ENCODE data around the gene ASCL2. TPM values are rescaled to one million over a fixed set of nuclear protein-coding genes. Genes with fewer than 3 reads are reported as not detected.
"Not testable (repeated sequence)": the region's sequence is repeated elsewhere in the genome, so short reads cannot be mapped to it uniquely, and the experiment has no call there.

The ASCL2 gene
- total and polyA plus RNA-seq, 2 donors = 1.6 to 2.5 TPM

DNA sequence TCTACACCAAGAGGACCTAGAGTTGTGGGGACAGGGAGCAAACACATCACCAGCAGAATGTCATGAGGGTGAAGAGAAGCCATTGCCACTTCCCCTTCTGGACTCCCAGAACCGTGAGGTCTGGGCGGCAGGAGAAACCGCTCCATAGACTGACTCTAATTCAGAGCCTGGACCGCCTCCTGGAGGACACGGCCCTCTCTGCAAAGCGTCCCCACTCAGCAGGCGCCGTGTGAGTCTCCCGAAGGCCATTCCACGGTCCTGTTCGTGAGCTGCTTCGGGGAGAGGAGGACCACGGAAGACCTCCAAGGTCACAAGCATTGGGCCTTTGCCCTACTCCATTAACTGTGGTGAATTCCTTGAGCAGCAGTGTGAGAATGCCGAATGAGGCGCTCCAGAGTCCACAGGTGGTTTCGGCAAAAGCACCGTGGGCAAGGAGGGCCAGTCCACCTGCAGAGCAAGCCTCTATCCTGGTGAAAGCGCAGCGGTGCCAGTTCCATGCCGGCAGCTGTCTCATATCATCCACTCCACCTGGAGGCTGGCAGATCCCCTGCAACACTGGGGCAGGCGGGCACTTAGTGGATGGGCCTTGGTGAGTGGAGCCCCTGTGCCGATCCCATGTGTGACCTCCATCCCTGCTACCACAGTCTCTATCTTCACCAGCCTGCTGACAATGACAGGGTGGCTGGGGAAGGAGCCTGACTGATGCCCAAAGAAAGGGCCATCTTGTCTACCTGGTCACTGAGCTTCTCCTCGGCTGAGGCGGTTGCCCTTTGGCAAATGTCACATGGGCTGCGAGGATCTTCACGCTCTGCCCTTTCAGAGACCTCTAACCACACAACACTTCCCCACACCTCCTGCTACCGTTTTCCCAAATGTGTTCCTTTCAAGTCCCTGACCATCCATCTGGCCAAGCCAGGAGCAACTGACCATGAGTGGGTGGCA lies 23.9 kb upstream of the ASCL2 start:
- no peak overlapping the region for H3K27ac ChIP-seq (ENCODE audit: low read depth in 1 of 2, low read length in 1 of 2)
- no peaks in the 10 kb centered on the region for H3K9me3 ChIP-seq (ENCODE audit: control insufficient read depth in 2 of 2, insufficient read depth in 1 of 2, low read length in 1 of 2)
- WGBS = 80% methylated on average over 27 of the region's 27 CpGs
- H3K4me1 ChIP-seq (ENCODE audit: control insufficient read depth in 2 of 2, insufficient read depth in 2 of 2, low read length in 2 of 2) = peaks cover 0 to 4% of the 10 kb centered on the region in 2 donors
- H3K27me3 ChIP-seq (ENCODE audit: control insufficient read depth in 2 of 2, insufficient read depth in 1 of 2, low read length in 1 of 2) = peaks cover 0 to 12% of the 10 kb centered on the region in 2 donors
- H3K36me3 ChIP-seq (ENCODE audit: control insufficient read depth in 2 of 2, insufficient read depth in 2 of 2, low read length in 1 of 2) = peaks cover 0 to 7% of the 10 kb centered on the region in 2 donors
- no peak overlapping the region for H3K4me3 ChIP-seq (ENCODE audit: low read length in 2 of 2)
- no peak for DNase-seq (ENCODE audit: low read depth in 6 of 9, low spot score in 9 of 9)

DNA sequence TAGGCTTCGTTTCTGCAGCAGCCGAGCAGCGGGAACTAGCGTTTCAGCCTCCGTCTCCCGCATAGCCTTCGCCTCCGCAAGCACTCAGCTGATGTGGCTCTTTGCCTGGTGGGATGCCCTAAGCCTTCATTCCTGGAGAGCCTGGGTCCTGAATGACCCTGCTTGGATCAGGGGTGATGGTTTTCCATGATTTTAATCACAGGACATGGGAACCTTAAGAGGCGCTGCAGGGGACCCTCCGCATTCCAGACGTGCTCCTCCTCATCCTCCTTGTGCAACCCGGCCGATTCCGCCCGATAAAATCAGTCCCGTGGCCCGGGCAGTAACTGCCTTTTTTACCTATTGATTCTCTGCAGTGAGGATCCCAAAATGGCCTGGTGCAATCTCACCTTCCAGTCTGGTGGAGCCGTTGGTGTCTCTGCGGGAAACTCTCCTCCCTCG lies 23.2 kb upstream of the ASCL2 start:
- Histone ChIP-seq H3K27me3 (ENCODE audit: control insufficient read depth in 2 of 2, insufficient read depth in 1 of 2, low read length in 1 of 2) (peaks cover 0 to 12% of the 10 kb centered on the region in 2 donors), H3K4me3 (ENCODE audit: low read length in 2 of 2) (no peak overlapping the region), H3K4me1 (ENCODE audit: control insufficient read depth in 2 of 2, insufficient read depth in 2 of 2, low read length in 2 of 2) (no peaks in the 10 kb centered on the region), H3K27ac (ENCODE audit: low read depth in 1 of 2, low read length in 1 of 2) (no peak overlapping the region), H3K36me3 (ENCODE audit: control insufficient read depth in 2 of 2, insufficient read depth in 2 of 2, low read length in 1 of 2) (peaks cover 0 to 7% of the 10 kb centered on the region in 2 donors), H3K9me3 (ENCODE audit: control insufficient read depth in 2 of 2, insufficient read depth in 1 of 2, low read length in 1 of 2) (no peaks in the 10 kb centered on the region)
- WGBS = 79% methylated on average over 20 of the region's 20 CpGs
- no peak for DNase-seq (ENCODE audit: low read depth in 6 of 9, low spot score in 9 of 9)

DNA sequence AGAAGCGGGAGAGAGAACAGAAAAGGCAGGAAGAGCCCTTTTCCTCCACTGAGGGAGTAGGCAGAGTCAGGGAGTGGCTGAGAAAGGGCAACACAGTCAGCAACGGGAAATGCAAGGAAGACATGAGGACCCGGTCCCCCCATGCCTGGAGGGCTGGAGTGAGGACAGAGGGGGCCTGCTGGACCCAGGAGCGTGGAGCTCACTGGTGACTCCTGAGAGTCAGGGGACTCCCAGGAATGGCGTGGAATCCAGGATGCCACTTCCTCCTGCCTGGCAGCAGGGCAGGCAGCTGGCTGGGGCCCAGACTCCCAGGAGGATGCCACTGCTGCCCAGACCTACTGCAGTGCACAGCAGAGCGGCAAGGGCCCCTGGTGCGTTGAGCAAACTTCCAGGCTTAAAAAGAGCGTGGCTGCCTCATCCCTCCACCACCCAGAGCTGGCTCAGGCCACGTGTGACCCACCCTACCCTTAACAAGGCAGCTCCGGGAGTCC lies 20.0 kb upstream of the ASCL2 start:
- Histone ChIP-seq H3K4me3 (ENCODE audit: low read length in 2 of 2) (no peak overlapping the region), H3K27ac (ENCODE audit: low read depth in 1 of 2, low read length in 1 of 2) (no peak overlapping the region), H3K36me3 (ENCODE audit: control insufficient read depth in 2 of 2, insufficient read depth in 2 of 2, low read length in 1 of 2) (no peaks in the 10 kb centered on the region), H3K9me3 (ENCODE audit: control insufficient read depth in 2 of 2, insufficient read depth in 1 of 2, low read length in 1 of 2) (no peaks in the 10 kb centered on the region), H3K4me1 (ENCODE audit: control insufficient read depth in 2 of 2, insufficient read depth in 2 of 2, low read length in 2 of 2) (peaks cover 0 to 4% of the 10 kb centered on the region in 2 donors), H3K27me3 (ENCODE audit: control insufficient read depth in 2 of 2, insufficient read depth in 1 of 2, low read length in 1 of 2) (peaks cover 0 to 12% of the 10 kb centered on the region in 2 donors)
- 86% methylated on average over 10 of the region's 10 CpGs for WGBS
- DNase-seq (ENCODE audit: low read depth in 6 of 9, low spot score in 9 of 9) = no peak

DNA sequence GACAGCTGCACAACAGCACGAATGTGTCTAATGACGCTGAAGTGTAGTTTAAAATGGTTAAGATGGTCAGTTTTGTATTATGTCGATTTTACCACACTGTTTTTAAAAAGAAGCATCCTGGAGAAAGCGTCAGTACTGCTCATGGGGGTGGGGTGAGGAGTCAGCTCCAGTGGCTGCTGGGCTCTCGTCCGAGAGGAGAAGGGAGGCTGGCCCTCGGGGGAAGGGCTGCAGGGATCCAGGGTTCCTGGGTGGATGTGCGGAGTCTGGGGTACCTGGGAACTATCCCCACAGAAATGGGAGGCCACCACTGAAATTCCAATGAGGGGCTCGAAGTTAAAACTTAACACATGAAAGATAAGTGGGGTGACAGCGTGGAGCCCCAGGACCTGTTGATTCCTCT lies 19.5 kb upstream of the ASCL2 start:
- 94% methylated on average over 10 of the region's 10 CpGs for WGBS
- H3K36me3 ChIP-seq (ENCODE audit: control insufficient read depth in 2 of 2, insufficient read depth in 2 of 2, low read length in 1 of 2) = no peaks in the 10 kb centered on the region
- H3K9me3 ChIP-seq (ENCODE audit: control insufficient read depth in 2 of 2, insufficient read depth in 1 of 2, low read length in 1 of 2) = no peaks in the 10 kb centered on the region
- H3K4me1 ChIP-seq (ENCODE audit: control insufficient read depth in 2 of 2, insufficient read depth in 2 of 2, low read length in 2 of 2) = peaks cover 0 to 4% of the 10 kb centered on the region in 2 donors
- no peak for DNase-seq (ENCODE audit: low read depth in 6 of 9, low spot score in 9 of 9)
- H3K4me3 ChIP-seq (ENCODE audit: low read length in 2 of 2) = no peak overlapping the region
- H3K27me3 ChIP-seq (ENCODE audit: control insufficient read depth in 2 of 2, insufficient read depth in 1 of 2, low read length in 1 of 2) = peaks cover 0 to 12% of the 10 kb centered on the region in 2 donors
- no peak overlapping the region for H3K27ac ChIP-seq (ENCODE audit: low read depth in 1 of 2, low read length in 1 of 2)

DNA sequence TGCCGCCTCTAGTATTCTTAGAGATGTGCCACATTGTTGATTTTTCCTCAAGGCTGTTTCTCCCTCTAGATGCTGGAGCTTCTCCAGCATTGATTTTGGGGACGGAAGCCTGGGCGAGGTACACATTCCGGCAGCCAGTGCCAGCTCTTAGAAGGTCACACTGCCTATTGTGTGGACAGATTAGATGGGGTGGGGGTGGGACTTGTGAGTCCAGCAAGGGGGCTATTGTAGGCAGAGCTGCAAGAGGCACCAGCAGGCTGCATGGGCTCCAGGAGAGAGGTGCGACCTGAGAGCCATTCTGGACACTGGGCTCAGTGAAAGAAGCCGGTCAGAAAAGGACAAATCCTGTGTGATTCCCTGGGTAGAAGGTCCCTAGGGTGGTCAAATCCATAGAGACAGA lies 19.0 kb upstream of the ASCL2 start:
- Histone ChIP-seq H3K4me3 (ENCODE audit: low read length in 2 of 2) (no peak overlapping the region), H3K9me3 (ENCODE audit: control insufficient read depth in 2 of 2, insufficient read depth in 1 of 2, low read length in 1 of 2) (no peaks in the 10 kb centered on the region), H3K4me1 (ENCODE audit: control insufficient read depth in 2 of 2, insufficient read depth in 2 of 2, low read length in 2 of 2) (peaks cover 0 to 4% of the 10 kb centered on the region in 2 donors), H3K36me3 (ENCODE audit: control insufficient read depth in 2 of 2, insufficient read depth in 2 of 2, low read length in 1 of 2) (no peaks in the 10 kb centered on the region), H3K27ac (ENCODE audit: low read depth in 1 of 2, low read length in 1 of 2) (no peak overlapping the region), H3K27me3 (ENCODE audit: control insufficient read depth in 2 of 2, insufficient read depth in 1 of 2, low read length in 1 of 2) (peaks cover 0 to 11% of the 10 kb centered on the region in 2 donors)
- no peak for DNase-seq (ENCODE audit: low read depth in 6 of 9, low spot score in 9 of 9)
- 96% methylated on average over 6 of the region's 6 CpGs for WGBS

DNA sequence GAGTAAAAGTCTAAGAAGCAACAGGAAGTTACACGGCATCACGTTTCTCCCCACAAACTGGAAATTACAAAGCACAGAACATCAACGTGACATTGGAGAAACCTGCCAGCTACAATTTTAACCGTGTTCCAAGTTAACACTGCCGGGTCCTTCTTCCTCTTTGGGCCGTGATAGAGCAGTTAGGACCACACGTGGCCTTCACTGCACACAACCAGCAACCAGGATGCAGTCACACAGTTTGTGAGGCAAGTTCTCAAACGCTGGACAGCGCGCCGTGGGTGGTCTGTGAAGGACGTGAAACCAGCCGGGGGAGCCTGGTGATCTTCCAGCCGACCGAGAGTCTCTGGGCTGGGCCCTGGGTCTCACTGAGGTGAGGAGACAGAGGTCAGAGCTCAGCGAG lies 16.7 kb upstream of the ASCL2 start:
- Histone ChIP-seq H3K9me3 (ENCODE audit: control insufficient read depth in 2 of 2, insufficient read depth in 1 of 2, low read length in 1 of 2) (no peaks in the 10 kb centered on the region), H3K4me3 (ENCODE audit: low read length in 2 of 2) (no peak overlapping the region), H3K27me3 (ENCODE audit: control insufficient read depth in 2 of 2, insufficient read depth in 1 of 2, low read length in 1 of 2) (no peaks in the 10 kb centered on the region), H3K4me1 (ENCODE audit: control insufficient read depth in 2 of 2, insufficient read depth in 2 of 2, low read length in 2 of 2) (peaks cover 0 to 4% of the 10 kb centered on the region in 2 donors), H3K36me3 (ENCODE audit: control insufficient read depth in 2 of 2, insufficient read depth in 2 of 2, low read length in 1 of 2) (no peaks in the 10 kb centered on the region), H3K27ac (ENCODE audit: low read depth in 1 of 2, low read length in 1 of 2) (no peak overlapping the region)
- 67% methylated on average over 16 of the region's 16 CpGs for WGBS
- DNase-seq (ENCODE audit: low read depth in 6 of 9, low spot score in 9 of 9) = no peak

DNA sequence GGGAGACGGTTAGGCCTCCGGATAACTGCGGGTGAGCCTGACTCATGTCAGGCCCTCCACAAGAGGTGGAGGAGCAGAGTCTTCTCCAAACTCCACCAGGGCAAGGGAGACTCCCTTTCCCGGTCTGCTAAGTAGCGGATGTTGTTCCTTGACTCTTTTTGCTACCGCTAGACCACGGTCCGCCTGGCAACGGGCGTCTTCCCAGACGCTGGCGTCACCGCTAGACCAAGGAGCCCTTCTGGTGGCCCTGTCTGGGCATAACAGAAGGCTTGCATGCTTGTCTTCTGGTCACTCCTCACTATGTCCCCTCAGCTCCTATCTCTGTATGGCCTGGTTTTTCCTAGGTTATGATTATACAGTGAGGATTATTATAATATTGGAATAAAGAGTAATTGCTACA lies 16.0 kb upstream of the ASCL2 start:
- not testable (repeated sequence) for DNase-seq (ENCODE audit: low read depth in 6 of 9, low spot score in 9 of 9); H3K4me1 ChIP-seq (ENCODE audit: control insufficient read depth in 2 of 2, insufficient read depth in 2 of 2, low read length in 2 of 2); H3K9me3 ChIP-seq (ENCODE audit: control insufficient read depth in 2 of 2, insufficient read depth in 1 of 2, low read length in 1 of 2); H3K36me3 ChIP-seq (ENCODE audit: control insufficient read depth in 2 of 2, insufficient read depth in 2 of 2, low read length in 1 of 2); H3K27me3 ChIP-seq (ENCODE audit: control insufficient read depth in 2 of 2, insufficient read depth in 1 of 2, low read length in 1 of 2); H3K27ac ChIP-seq (ENCODE audit: low read depth in 1 of 2, low read length in 1 of 2); H3K4me3 ChIP-seq (ENCODE audit: low read length in 2 of 2)
- 92% methylated on average over 11 of the region's 13 CpGs for WGBS

DNA sequence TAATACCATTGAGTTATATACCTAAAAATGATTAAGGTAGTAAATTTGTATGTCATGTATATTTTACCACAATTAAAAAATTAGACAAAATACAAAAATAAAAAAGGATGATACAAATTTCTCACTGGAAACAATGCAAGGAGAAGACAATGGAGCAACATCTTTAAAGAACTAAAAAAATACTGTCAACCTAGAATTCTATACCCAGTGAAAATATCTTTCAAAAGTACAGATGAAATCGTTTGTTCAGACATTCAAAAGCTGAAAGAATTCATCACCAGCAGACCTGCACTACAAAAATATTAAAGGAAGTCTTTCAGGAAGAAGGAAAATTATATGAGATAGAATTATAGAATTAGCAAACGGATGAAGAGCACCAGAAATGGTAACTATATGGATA lies 9.8 kb upstream of the ASCL2 start:
- Histone ChIP-seq H3K27ac (ENCODE audit: low read depth in 1 of 2, low read length in 1 of 2) (no peak overlapping the region), H3K9me3 (ENCODE audit: control insufficient read depth in 2 of 2, insufficient read depth in 1 of 2, low read length in 1 of 2) (no peaks in the 10 kb centered on the region), H3K4me3 (ENCODE audit: low read length in 2 of 2) (no peak overlapping the region), H3K4me1 (ENCODE audit: control insufficient read depth in 2 of 2, insufficient read depth in 2 of 2, low read length in 2 of 2) (no peaks in the 10 kb centered on the region), H3K27me3 (ENCODE audit: control insufficient read depth in 2 of 2, insufficient read depth in 1 of 2, low read length in 1 of 2) (peaks cover 0 to 3% of the 10 kb centered on the region in 2 donors), H3K36me3 (ENCODE audit: control insufficient read depth in 2 of 2, insufficient read depth in 2 of 2, low read length in 1 of 2) (no peaks in the 10 kb centered on the region)
- DNase-seq (ENCODE audit: low read depth in 6 of 9, low spot score in 9 of 9) = no peak
- WGBS = 88% methylated on average over 2 of the region's 2 CpGs

DNA sequence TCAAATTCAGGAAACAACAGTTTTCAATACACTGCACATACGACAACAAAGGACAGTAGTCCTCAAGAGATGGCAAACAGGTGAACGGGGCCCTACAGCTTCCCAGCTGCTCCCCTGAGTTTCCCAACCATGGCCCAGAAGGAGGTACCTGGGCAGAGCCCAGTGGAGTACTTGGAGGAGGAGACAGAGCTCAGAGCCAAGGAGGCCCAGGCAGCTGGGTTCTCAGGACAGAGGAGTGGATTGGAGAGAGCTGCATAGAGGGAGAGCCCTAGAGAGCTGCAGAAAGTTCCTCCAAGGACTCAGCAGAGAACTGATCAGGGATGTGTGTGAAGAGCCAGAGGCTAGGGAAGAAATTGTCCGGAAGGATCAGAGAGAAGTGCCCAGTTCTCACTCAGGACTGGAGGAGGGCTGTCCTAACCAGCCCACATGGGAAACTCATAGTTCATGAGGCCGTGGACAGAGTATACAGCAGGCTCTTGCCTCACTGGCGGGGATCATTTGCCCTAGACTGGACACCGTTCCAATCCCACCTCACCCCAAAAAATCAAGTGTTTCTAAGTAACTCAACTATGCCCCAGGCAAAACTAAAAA lies 7.6 kb upstream of the ASCL2 start:
- Histone ChIP-seq H3K27ac (ENCODE audit: low read depth in 1 of 2, low read length in 1 of 2) (no peak overlapping the region), H3K27me3 (ENCODE audit: control insufficient read depth in 2 of 2, insufficient read depth in 1 of 2, low read length in 1 of 2) (peaks cover 0 to 9% of the 10 kb centered on the region in 2 donors), H3K9me3 (ENCODE audit: control insufficient read depth in 2 of 2, insufficient read depth in 1 of 2, low read length in 1 of 2) (no peaks in the 10 kb centered on the region), H3K36me3 (ENCODE audit: control insufficient read depth in 2 of 2, insufficient read depth in 2 of 2, low read length in 1 of 2) (no peaks in the 10 kb centered on the region), H3K4me3 (ENCODE audit: low read length in 2 of 2) (no peak overlapping the region), H3K4me1 (ENCODE audit: control insufficient read depth in 2 of 2, insufficient read depth in 2 of 2, low read length in 2 of 2) (no peaks in the 10 kb centered on the region)
- WGBS = 96% methylated on average over 6 of the region's 6 CpGs
- no peak for DNase-seq (ENCODE audit: low read depth in 6 of 9, low spot score in 9 of 9)
